ENCODE measurements around the gene THBS4.

The THBS4 gene

DNA sequence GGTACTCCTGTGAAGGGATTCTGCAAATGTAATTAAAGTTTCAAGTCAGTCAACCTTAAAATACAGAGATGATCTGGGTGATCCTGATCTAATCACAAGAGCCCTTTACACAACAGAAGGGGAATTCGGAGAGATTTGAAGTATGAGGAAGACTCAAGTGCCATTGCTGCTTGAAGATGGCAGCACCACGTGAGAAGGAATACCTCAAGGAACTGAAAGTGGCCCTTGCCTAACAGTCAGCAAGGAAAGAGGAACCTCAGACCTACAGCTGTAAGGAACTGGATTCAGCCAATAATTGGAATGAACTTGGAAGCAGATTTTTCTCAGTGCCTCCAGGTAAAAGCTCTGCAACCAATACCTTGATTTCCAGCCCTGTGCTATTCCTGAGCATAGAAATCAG lies 87.4 kb downstream of the THBS4 start:
- TF ChIP-seq, protein P1, sequence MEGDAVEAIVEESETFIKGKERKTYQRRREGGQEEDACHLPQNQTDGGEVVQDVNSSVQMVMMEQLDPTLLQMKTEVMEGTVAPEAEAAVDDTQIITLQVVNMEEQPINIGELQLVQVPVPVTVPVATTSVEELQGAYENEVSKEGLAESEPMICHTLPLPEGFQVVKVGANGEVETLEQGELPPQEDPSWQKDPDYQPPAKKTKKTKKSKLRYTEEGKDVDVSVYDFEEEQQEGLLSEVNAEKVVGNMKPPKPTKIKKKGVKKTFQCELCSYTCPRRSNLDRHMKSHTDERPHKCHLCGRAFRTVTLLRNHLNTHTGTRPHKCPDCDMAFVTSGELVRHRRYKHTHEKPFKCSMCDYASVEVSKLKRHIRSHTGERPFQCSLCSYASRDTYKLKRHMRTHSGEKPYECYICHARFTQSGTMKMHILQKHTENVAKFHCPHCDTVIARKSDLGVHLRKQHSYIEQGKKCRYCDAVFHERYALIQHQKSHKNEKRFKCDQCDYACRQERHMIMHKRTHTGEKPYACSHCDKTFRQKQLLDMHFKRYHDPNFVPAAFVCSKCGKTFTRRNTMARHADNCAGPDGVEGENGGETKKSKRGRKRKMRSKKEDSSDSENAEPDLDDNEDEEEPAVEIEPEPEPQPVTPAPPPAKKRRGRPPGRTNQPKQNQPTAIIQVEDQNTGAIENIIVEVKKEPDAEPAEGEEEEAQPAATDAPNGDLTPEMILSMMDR (IDR thresholded peaks at IDR 0.05; ENCODE audit: low read depth, low read length), result no peak
- no peak overlapping the region for H3K4me3 ChIP-seq (replicated peaks in 1 of 2; ENCODE audit: low read depth in 2 of 2, low read length in 2 of 2)
- no peak for DNase-seq (ENCODE audit: low read depth in 2 of 2)

DNA sequence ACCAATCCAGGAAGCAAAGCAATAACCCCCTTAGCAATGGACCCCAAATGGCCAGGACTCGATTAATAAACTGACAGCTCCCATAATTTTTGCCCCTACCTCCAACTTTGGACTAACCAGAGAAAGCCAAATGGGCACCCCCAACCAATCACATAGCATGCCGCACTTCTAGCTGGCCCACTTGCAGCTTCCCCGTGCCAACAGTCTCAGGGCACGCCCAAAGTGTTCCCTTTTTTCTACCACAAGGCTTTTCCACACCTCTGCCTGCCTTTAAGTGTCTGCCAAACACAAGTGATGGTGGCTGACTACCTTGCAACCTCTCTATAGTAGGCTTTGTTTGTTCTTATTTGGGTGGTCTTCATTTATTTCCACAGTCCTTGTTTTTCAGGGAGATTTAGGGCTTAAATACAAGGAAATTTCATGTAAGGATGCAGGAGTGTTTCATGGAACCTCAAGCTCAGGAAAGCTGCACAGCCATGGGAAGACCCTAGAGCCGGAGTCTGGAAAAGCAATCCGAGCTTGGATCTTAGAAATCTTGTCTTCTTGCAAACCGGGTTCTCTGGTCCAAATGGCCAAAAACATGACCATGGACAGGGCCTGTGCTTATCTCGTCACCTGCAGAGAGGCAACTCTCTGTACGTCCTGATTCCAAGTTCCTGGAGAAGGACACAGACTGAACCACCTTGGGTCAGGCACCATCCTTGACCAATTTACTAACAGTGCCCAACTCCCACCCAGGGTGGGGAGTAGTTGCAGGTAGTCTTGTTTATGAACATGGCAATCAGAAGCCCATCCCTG lies 89.2 kb downstream of the THBS4 start:
- no peak overlapping the region for H3K4me3 ChIP-seq (replicated peaks in 1 of 2; ENCODE audit: low read depth in 2 of 2, low read length in 2 of 2)
- no peak for DNase-seq (ENCODE audit: low read depth in 2 of 2)
- TF ChIP-seq, protein P1 (IDR thresholded peaks at IDR 0.05; ENCODE audit: low read depth, low read length), result no peak

DNA sequence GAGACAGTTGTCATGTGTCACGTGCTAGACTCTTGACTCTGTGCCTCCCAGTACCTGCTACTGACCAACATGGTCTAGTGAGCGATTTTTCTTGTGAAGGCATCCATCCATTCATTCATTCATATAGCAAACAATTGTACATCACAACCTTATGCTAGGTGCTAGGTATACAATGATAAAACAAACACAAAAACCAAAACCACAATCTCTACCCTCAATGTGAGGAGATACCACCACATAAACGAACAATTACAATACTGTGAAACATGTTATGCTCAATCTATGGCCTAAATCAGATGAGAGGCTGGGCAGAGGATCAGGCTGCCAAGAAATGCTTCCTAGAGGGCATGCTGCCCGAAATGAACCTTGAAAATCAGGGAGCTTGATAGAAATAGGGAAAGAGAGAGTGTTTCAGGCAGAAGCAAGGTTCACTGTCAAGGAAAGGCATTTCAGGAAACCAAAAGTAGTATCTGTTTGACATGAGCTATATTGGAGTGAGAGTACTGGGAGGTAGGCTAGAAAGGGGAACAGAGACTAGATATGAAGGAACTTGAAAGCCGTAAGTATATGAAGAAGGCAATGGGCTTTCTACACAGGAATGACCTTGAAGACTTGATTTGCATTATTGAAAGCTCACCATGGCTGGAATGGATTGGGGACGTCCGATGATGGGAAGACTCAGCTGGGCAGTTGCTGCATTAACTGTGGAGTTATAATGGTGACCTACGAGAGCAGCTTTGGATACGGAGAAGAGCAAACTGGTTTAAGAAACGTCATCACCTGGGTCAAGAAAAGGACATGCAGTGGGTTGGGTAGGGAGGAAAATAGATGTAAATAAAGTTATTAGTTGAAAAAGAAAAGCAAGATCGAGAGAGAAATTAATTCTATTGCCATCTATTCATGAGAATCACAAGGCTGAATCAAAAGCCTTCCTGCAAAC lies 90.1 kb downstream of the THBS4 start:
- DNase-seq (ENCODE audit: low read depth in 2 of 2), result no peak
- H3K4me3 ChIP-seq (replicated peaks in 1 of 2; ENCODE audit: low read depth in 2 of 2, low read length in 2 of 2), result no peak overlapping the region
- TF ChIP-seq, protein P1 (IDR thresholded peaks at IDR 0.05; ENCODE audit: low read depth, low read length), result no peak

DNA sequence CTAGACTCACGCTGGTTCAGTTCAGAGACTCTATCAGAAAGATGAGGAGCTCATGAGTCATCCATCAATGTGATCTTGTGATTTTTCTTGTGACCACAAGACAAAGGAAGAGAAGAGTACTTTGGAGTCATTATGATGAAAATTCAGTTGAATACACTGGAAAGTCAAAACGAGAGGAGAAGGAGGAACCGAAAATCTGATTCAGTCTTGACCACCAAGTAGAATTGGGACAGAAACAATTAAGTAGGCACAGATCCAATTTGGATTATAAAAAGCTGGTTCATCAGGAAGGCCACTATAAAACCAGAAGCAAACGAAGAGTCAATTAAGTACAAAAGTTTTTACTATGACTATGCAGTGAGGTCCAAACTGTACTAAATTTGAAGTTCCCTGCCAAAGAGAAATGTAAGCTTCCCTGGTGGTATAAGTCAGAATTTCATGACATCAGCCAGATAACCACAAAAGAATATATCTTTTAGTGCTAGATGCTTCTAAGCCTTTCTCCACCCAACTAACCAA lies 90.9 kb downstream of the THBS4 start:
- no peak overlapping the region for H3K4me3 ChIP-seq (replicated peaks in 1 of 2; ENCODE audit: low read depth in 2 of 2, low read length in 2 of 2)
- TF ChIP-seq, protein P1 (IDR thresholded peaks at IDR 0.05; ENCODE audit: low read depth, low read length), result peak; percentile 29
- peak; percentile 47 to 75 for DNase-seq (ENCODE audit: low read depth in 2 of 2)

DNA sequence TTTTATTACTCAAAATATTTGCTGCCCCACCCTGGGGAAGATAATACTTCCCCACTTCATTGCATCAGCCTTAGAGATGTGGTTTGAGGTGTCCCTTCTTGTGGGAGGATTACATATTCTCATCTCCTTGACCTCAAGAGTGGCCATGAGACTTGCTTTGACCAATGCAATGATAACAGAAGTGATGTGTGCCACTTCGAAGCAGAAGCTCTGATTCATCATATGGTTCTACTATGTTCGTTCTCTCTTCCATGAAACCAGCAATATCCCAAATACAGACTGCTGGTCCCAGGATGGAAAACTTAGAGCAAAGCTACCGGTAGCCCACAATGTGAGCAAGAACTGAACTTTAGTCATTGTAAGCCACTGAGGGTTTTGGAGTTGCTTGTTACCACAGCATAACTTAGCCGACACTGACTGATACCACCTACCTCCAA lies 92.0 kb downstream of the THBS4 start:
- peak in 1 of 2 donors; percentile 10 for DNase-seq (ENCODE audit: low read depth in 2 of 2)
- TF ChIP-seq, protein P1 (IDR thresholded peaks at IDR 0.05; ENCODE audit: low read depth, low read length), result no peak
- H3K4me3 ChIP-seq (replicated peaks in 1 of 2; ENCODE audit: low read depth in 2 of 2, low read length in 2 of 2), result no peak overlapping the region

DNA sequence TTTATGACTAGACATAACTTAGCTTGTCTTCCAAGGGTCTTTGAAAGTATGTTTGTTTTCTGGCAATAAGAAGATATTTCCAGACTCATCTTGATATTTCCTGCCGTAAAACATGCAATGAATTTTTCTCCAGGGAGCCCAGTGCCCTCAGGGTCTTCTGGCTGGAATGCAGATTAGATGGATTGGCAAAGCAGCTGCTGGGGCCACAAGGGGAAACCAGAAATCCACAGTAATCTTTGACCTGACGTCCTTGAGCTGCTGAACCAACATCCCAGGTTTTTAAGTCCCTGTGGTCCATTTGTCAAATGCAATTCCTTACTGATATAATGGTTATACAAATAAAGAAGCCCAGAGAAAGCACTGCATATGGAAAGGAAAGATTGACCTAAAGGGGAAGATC lies 93.0 kb downstream of the THBS4 start:
- peak in 1 of 2 donors; percentile 33 for DNase-seq (ENCODE audit: low read depth in 2 of 2)
- TF ChIP-seq, protein P1 (IDR thresholded peaks at IDR 0.05; ENCODE audit: low read depth, low read length), result no peak
- H3K4me3 ChIP-seq (replicated peaks in 1 of 2; ENCODE audit: low read depth in 2 of 2, low read length in 2 of 2), result no peak overlapping the region
